ENCODE measurements around the gene CNTN6. TPM values are rescaled to one million over a fixed set of nuclear protein-coding genes. Genes with fewer than 3 reads are reported as not detected.

CNTN6 gene
- total RNA-seq, 1 experiment from 2014 or later: not detected

GRCh38 chr3:1294586-1294985, 201.8 kb downstream of the CNTN6 start:
- H3K4me2 ChIP-seq (ENCODE audit: low read length): no peak overlapping the region
- H3K9me2 ChIP-seq (ENCODE audit: insufficient read depth): no peaks in the 10 kb centered on the region
- no peaks in the 10 kb centered on the region for H3K79me2 ChIP-seq (ENCODE audit: insufficient read depth, low read length)
- DNase-seq (ENCODE audit: low read depth, low spot score): no peak
- H3K36me3 ChIP-seq (ENCODE audit: control insufficient read depth in 1 of 2, insufficient read depth in 2 of 2, low read length in 2 of 2): no peaks in the 10 kb centered on the region
- ATAC-seq: no peak
- H4K20me1 ChIP-seq (ENCODE audit: insufficient read depth): no peaks in the 10 kb centered on the region
- no peak for TF ChIP-seq ELF1 (IDR thresholded peaks at IDR 0.05; ENCODE audit: borderline replicate concordance, low read depth)
- no peak overlapping the region for H3K9ac ChIP-seq (ENCODE audit: low read length)
- BruUV-seq (replicated peaks): no TSS peak
- no peaks in the 10 kb centered on the region for H3K4me1 ChIP-seq (ENCODE audit: control insufficient read depth in 1 of 2, insufficient read depth in 2 of 2, low read length in 2 of 2)
- RAD21 ChIA-PET (ENCODE audit: low non-redundant PET in 1 of 2, low total read pairs in 2 of 2, uncharacterized antibody in 2 of 2, unreplicated experiment in 2 of 2): no interaction called here
- CTCF ChIA-PET: no interaction called here
- no peak overlapping the region for H3K4me3 ChIP-seq (replicated peaks in 1 of 2; ENCODE audit: low read depth in 1 of 2, low read length in 2 of 2)
- intact Hi-C loops (cut with micrococcal nuclease): no loop called here
- H3K27ac ChIP-seq (ENCODE audit: low read depth, low read length): no peak overlapping the region
- no peak overlapping the region for H2AFZ ChIP-seq (ENCODE audit: low read depth, low read length, poor library complexity, severe bottlenecking)
- POLR2A ChIA-PET: no interaction called here
- H3K27me3 ChIP-seq (ENCODE audit: insufficient read depth, low read length): no peaks in the 10 kb centered on the region
- H3K9me3 ChIP-seq (ENCODE audit: control insufficient read depth in 1 of 2, insufficient read depth in 1 of 2, low read depth in 1 of 2, low read length in 2 of 2): peaks cover 7 to 20% of the 10 kb centered on the region in 2 experiments; a peak in 2 of 4 replicates

- Histone ChIP-seq H2AFZ (ENCODE audit: low read depth, low read length, poor library complexity, severe bottlenecking) (no peak overlapping the region), H3K79me2 (ENCODE audit: insufficient read depth, low read length) (no peaks in the 10 kb centered on the region), H3K36me3 (ENCODE audit: control insufficient read depth in 1 of 2, insufficient read depth in 2 of 2, low read length in 2 of 2) (no peaks in the 10 kb centered on the region), H3K9me2 (ENCODE audit: insufficient read depth) (no peaks in the 10 kb centered on the region), H3K4me2 (ENCODE audit: low read length) (no peak overlapping the region), H3K4me3 (replicated peaks in 1 of 2; ENCODE audit: low read depth in 1 of 2, low read length in 2 of 2) (no peak overlapping the region), H3K27me3 (ENCODE audit: insufficient read depth, low read length) (no peaks in the 10 kb centered on the region), H3K4me1 (ENCODE audit: control insufficient read depth in 1 of 2, insufficient read depth in 2 of 2, low read length in 2 of 2) (no peaks in the 10 kb centered on the region), H3K9me3 (ENCODE audit: control insufficient read depth in 1 of 2, insufficient read depth in 1 of 2, low read depth in 1 of 2, low read length in 2 of 2) (peaks cover 9 to 18% of the 10 kb centered on the region in 2 experiments; a peak in 2 of 4 replicates), H3K27ac (ENCODE audit: low read depth, low read length) (no peak overlapping the region), H3K9ac (ENCODE audit: low read length) (no peak overlapping the region), H4K20me1 (ENCODE audit: insufficient read depth) (no peaks in the 10 kb centered on the region)
- CTCF ChIA-PET: no interaction called here
- ATAC-seq (no peak), DNase-seq (ENCODE audit: low read depth, low spot score) (no peak)
- intact Hi-C loops (cut with micrococcal nuclease): no loop called here
- RAD21 ChIA-PET (ENCODE audit: low non-redundant PET in 1 of 2, low total read pairs in 2 of 2, uncharacterized antibody in 2 of 2, unreplicated experiment in 2 of 2): no interaction called here
- TF ChIP-seq RAD21 (IDR thresholded peaks at IDR 0.05; ENCODE audit: low read depth): no peak
- TF ChIP-seq SRF (IDR thresholded peaks at IDR 0.05; ENCODE audit: low read depth): no peak
- TF ChIP-seq YY1 (IDR thresholded peaks at IDR 0.05; ENCODE audit: extremely low read depth, insufficient replicate concordance, low read depth, low read length): no peak
- TF ChIP-seq POLR2AphosphoS5 (IDR thresholded peaks at IDR 0.05; ENCODE audit: low read depth, low read length): no peak
- no TSS peak for BruUV-seq (replicated peaks)
- POLR2A ChIA-PET: no interaction called here
Measured at GRCh38 chr3:1318296-1319005, 225.6 kb downstream of the CNTN6 start.

Measured in HCT116 (cell line).